ENCODE data around the gene CD74.

- TF ChIP-seq CTCF (IDR thresholded peaks at IDR 0.05; ENCODE audit: low read depth, low read length), result no peak
- TF ChIP-seq EZH2phosphoT487 (IDR thresholded peaks at IDR 0.05; ENCODE audit: low read depth), result no peak
These were observed 9.8 kb downstream of the CD74 start for GRCh38 chr5:150402901-150403342.

Measured in OCI-LY3 (cell line).